ENCODE results near the gene FRMPD4.

Gene FRMPD4

DNA sequence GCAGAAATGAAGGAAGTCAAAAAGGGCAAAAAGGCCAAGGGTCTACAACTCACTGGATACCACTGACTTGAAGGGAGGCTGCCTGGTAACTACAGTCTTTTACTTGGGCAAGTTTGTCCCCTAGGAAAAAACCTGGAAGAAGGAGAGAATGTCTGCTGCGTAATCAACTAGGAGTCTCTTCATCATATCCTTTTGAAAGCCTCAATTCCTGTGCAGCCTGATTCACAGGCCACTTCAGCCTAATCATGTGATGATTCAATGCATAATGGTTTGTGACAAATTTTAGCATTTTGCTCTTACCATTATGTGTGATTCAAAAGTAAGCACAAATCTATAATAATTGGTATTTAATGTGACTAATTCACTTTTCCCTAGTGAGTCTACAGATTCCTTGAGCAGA, 273.6 kb downstream of the FRMPD4 start:
- no peak overlapping the region for H3K4me3 ChIP-seq
- no peak overlapping the region for H3K27ac ChIP-seq

DNA sequence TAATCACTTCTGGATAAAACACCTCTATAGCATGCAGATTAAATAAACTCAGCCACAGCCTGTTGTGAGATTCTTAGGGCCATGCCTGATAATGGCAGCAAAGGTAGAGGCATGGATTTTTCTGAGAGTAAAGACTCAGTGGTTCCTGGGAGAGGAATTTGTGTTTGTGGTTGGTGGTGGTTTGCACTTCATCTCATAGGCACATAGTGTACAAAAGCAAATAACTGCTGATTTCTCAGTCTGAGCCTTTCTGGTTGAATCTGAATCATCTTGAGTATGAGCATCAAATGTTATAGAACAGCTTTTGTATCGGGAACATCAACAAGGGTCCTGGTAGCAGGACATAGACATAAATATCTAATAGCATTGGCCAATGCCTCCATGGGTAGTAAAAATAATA, 274.3 kb downstream of the FRMPD4 start:
- H3K27ac ChIP-seq = no peak overlapping the region
- no peak overlapping the region for H3K4me3 ChIP-seq

DNA sequence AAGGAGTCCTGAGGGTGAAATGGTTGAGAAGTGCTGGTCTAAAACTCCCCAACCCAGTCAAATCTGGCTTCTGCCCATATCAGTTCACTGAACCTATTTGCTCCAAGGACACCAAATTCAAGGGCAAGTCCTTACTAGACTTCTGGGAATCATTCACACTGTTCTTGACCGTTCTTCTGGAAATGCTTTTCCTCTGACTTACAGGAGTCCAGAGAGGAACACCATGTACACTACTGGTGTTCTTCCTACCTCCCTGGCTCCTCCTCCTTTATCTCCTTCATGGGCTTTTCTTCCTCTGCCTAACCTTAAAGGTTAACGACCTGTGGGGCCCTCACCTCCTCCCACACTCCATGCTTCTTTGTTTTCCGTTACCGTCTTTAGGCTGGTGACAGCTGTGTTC, 281.3 kb downstream of the FRMPD4 start:
- no peak overlapping the region for H3K27ac ChIP-seq
- H3K4me3 ChIP-seq = no peak overlapping the region

DNA sequence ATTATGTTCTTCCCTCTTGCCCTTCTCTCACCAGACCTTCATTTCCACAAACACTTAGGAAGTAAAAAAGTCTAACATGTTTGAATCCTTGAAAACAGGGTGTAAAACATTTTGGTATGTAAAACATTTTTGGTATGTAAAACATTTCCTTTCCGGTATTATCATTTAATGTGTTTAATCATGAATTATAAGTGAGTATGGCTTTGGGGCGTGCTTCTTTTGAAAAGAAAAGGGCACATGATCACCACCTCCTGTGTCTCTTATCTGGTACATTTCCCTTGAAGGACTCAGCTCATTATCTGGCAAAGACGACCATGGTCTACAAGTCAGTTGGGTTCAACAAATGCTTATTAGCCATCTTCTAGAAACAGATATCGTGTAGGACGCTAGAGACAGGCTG, 283.6 kb downstream of the FRMPD4 start:
- no peak overlapping the region for H3K4me3 ChIP-seq

DNA sequence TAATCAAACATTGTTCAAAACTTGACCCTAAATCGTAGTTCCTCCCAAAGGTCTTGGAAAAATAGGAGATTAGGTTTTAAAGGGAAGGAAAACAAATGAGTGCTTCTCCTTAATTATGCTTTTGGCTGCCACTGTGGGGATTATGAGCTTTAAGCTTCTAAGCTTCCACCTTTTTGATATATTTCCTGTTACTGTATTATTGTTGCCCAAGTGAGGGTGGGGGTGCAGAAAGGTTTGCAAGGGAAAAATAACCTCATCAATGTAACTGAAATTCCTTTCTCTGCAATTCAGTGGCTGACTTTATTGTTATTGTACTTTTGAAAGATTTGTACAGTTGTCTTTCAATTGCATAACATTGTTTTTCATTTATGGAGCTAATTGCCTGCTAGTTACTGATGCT, 285.1 kb downstream of the FRMPD4 start:
- Histone ChIP-seq H3K4me3 (no peak overlapping the region), H3K27ac (no peak overlapping the region)

More for the DNA sequence above, 283.6 kb downstream of the FRMPD4 start:
- H3K27ac ChIP-seq = no peak overlapping the region

DNA sequence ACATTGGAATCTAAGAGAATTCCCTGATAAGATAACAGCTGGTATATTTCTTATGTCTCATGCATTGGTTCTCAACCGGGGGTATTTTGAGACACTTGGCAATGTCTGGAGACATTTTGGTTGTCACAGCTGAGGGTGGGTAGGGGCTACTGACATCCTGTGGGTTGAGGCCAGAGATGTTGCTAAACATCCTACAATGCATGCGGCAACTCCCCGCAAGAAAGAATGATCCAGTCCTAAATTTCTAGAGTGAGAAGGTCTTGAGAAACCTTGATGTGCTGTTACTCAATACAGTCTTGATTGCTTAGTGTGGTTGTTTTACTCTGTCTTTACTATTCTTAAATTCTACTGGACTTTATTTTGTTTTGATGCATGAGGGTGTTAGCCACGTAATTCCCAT, 287.2 kb downstream of the FRMPD4 start:
- H3K4me3 ChIP-seq = no peak overlapping the region
- no peak overlapping the region for H3K27ac ChIP-seq

DNA sequence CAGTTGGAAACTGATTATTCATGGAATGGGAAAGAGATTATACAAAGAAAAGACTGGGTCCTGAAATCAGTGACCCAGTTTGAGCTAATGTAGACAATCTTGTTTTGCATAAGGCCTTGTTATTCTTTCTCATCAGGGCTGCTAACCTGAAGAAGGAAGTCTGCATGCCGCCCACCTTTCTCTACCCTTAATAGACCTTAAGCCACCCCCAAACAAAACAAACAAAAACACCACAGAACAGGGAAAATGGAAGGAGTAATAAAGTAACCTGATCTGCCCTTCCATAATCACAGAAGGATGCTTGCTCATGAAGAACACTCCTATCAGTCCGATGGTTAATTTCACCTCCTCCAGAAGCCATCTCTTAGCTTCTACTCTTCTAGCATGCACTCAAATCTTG, 288.1 kb downstream of the FRMPD4 start:
- H3K4me3 ChIP-seq = no peak overlapping the region

DNA sequence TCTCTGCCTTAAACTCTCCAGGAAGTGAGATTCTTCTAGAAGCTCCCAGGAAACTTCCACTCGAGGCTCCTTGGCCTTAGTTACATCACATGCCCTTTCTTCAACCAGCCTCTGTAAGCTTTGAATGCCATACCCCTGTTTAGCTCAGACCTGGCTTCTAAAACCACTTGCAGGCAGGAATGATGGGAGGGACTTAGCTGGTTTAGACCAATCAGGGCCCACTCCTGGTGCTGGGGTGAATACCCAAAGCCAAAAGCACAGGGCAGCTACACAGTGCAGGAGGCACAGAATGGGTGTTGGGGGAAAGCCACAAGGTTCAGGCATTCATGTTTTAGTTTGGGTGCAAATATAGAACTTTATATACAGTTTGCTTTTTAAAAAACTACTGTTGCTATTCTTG, 296.2 kb downstream of the FRMPD4 start:
- Histone ChIP-seq H3K27ac (no peak overlapping the region), H3K4me3 (no peak overlapping the region)

More for the DNA sequence above, 288.1 kb downstream of the FRMPD4 start:
- H3K27ac ChIP-seq = no peak overlapping the region

DNA sequence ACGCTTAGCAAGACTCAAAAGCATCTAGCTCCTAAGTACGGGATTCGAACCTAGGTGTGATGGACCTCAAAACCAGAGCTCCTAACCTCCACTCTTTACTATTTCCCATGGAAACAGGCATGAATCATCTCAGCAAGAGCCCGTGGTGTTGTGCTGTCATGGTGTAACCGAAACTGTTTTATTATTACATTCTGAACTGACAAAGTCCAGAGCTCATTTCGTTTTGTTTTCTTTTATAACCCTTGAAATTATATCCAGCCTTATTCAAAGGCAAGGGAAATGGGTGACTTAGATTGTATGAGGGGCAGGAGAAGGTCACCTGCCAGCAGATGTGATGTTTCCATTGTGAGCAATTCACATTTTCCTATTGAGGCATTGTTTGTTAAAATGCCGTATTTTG, 301.1 kb downstream of the FRMPD4 start:
- H3K4me3 ChIP-seq = no peak overlapping the region
- H3K27ac ChIP-seq = no peak overlapping the region

DNA sequence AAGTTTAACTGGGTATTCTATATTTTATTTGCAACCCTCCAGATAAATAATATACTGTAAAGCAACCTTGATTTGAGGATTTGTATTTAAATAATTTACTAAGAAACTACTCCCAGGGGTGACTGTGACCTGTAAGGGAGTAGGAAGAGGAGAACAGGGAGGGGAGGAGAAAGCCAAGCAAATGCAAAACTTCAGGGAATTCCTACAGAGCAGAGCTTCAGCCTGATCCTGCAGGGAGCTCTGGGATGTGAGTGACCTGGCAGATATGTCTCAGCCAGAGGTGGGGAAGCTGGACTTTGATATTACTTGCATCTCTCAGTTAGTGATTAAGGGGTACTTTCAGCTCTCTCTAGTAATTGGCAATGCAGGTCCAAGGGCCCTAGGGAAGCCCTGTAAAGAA, 302.0 kb downstream of the FRMPD4 start:
- Histone ChIP-seq H3K4me3 (no peak overlapping the region), H3K27ac (no peak overlapping the region)

DNA sequence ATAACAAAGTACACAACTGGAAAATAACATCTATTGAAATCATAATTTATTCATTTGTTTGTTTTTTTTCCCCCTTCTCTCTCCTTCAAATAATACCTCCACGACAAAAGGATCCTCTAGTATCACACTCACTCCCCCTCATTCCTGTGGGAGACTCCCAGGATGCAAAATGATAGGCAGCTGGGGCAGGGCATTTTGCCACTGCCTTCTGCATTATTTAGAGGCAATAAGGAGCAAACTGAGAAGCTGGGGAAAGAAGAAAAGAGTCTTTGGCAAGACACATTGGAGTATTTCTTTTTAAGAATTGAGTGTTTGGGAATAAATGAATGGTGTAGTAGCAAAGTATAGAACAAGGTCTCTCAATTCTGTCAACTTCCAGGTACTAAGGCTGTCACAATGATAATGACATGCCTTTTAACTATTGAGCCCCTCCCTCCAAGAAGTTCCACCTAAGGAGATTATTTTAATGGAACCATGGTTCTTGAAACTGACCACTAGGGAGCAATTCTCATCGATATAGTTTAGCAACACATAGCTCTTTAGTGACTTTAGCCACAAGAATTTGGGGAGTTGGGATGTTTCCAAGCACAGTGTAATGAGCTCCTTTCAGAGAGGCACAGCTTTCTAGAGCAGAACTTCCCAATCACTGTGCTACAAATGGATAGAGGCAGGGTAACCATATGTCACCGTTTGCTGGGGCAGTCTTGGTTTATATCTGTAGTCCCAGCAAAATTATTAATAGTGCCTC, 303.3 kb downstream of the FRMPD4 start:
- no peak overlapping the region for H3K4me3 ChIP-seq
- no peak overlapping the region for H3K27ac ChIP-seq

DNA sequence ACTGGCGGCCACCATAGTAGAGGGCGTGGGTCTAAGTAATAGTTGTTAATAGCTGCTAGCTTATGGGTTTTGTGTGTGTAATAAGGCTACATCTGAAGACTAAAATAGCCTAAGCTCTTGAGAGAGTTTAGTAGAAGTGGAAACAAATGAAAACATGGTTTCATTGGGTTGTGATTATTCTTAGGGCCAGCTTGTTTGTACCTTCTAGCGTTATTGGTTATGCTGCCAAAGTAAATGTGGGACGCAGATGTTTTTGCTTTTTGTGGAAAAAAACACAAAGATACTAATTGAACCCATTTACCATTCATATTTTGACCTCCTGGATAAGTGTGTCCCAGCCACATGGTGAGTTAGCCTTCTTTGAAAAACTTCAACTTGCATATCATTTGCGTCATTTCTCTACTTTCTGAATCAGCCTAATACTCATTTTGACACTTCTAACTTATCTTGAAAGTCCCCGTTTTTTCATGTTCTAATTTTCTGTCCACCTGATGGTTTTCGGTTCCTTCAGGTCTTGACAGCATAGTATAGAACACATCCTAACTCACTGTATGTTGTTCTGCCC, 305.3 kb downstream of the FRMPD4 start:
- H3K27ac ChIP-seq = no peak overlapping the region
- H3K4me3 ChIP-seq = no peak overlapping the region

DNA sequence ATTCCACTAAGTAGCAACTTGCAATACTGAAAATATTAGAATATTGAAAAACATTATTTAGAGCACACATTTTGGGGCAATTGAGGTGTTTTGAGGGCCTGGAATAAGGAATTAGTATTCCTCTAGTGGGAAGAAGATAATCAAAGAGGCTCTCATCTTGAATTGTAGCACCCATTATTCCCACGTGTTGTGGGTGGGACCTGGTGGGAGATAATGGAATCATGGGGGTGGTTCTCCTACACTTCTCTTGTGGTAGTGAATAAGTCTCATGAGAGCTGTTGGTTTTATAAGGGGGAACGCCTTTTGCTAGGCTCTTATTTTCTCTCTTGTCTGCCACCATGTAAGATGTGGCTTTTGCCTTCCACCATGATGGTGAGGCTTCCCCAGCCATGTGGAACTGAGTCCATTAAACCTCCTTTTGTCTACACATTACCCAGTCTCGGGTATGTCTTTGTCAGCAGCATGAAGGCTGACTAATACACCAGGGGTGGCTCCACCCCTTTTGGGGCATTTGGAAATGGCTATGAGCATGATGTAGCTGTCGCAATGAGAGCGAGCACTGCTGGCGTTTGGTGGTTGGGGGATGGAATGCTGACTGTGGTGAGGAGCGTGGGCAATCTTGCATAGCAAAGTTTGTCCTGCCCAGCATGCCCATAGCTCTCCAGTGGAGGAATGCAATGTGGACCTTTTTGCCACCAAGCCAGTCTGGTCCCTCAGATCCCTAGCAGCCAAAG, 308.2 kb downstream of the FRMPD4 start:
- Histone ChIP-seq H3K4me3 (no peak overlapping the region), H3K27ac (no peak overlapping the region)

DNA sequence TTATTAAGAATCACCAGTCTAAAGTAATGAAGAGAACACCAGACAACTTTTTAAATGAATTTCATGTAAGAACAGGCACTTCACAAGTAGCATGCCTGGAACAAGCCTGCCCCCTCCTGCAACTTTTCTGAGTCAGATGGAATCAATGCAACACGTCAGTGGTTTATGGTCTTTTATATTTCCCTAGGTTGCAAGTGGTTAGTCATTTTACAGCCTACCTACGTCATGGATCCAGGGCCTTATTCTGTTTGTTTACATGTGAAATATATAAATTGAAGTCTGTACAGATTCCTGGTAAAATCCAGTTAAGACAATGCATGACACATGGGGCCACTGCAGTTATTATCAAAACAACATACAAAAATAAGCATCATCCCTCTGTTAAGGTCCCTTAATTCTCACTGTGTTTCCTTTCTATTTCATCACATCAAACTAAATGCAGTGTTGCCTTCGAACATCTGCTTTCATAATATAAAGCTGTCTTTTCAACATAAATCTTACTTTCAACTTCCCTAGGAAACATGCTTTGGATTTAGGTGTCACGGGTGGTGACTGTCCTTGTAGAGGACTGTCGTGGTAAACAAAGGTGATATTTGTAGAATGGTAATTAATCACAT, 309.3 kb downstream of the FRMPD4 start:
- Histone ChIP-seq H3K27ac (no peak overlapping the region), H3K4me3 (no peak overlapping the region)

DNA sequence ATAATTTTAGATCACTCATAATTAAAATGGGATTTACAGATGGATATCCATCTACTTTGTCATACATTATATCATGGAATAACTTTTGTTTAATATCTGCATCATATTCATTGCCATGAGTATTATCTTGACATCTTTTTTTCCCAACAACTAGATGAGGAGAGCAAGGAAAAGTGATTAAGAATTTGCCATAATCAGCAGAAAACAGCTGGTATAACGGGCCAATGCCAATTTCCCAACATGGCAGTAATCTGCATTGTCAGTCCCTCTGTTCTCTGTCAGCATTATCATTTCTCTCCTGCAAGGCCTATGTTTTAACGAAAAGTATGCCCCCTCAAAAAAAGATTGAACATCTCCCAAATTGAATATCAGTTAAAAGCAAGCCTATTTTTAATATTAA, 314.0 kb downstream of the FRMPD4 start:
- H3K4me3 ChIP-seq = no peak overlapping the region
- H3K27ac ChIP-seq = no peak overlapping the region

DNA sequence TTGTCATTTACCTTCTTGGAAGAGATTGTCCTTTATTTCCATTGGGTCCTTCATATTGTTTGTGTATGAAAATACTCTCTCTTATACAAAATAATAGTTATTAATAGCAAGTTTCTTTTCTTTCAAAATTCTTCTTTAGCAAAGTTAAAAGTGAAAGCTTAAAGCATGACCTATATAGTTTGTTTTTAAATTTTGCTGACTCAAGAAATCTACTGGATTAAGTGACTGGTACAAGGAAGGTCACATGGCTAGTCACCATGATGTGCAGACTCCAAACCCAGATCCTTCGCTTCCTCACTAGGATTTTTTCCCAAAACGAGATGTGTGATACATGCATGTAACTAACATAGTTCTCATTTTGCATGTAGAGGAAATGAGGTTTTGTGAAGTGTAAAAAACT, 322.7 kb downstream of the FRMPD4 start:
- Histone ChIP-seq H3K27ac (no peak overlapping the region), H3K4me3 (no peak overlapping the region)

DNA sequence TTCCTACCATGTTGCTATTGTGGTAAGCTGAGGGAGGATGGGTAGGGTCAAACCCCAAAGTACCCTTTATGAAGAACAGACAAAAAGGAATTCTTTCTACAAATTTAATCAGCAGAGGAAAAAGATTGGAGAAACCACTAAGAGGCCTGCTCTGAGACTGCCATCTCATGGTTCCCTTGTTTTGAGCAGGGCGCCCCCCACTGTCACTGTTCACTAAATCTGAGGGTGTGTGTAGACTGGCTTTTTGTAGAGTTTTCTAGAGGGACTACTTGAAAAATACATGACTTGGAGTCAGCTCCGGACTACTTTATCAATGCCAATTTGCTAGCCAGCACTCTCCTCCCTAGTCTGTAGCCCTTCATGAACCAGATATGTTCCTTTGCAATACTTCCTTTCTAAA, 324.8 kb downstream of the FRMPD4 start:
- no peak overlapping the region for H3K4me3 ChIP-seq
- H3K27ac ChIP-seq = no peak overlapping the region

DNA sequence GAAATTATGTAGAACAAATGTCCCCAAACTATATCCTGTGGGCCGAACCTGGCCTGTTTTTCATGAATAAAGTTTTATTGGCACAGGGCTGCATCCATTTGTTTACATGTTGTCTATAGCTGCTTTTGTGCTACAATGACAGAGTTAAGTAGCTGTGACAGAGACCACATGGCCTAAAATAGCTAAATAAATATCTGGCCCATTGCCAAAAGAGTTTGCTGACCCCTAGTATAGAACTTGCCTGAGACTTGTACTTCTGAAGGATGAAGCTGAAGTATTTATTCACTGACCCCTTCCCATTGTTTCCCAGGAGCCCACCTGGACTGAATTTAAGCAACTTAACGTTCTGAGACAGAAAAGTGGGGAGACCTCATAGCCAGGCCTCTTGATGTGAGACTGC, 325.6 kb downstream of the FRMPD4 start:
- Histone ChIP-seq H3K27ac (no peak overlapping the region), H3K4me3 (no peak overlapping the region)

DNA sequence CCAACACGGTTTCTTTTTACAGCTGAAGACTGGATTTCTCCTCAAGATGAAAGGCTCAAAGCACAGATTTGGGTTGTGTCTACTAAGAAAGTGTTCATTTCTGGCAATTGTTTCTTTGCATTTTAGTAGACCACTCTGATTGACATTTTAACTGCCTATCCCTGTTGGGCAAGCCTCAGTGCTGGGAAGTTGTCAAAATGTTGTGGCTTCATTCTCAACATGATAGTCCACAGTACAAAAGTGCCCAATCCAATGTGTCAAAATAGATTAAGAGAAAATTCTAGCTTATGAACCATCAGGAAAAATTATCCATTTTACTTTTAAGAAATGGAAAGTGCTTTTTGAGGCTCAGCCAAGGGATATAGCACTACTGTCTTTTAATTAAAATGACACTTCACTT, 329.0 kb downstream of the FRMPD4 start:
- Histone ChIP-seq H3K27ac (no peak overlapping the region), H3K4me3 (no peak overlapping the region)

DNA sequence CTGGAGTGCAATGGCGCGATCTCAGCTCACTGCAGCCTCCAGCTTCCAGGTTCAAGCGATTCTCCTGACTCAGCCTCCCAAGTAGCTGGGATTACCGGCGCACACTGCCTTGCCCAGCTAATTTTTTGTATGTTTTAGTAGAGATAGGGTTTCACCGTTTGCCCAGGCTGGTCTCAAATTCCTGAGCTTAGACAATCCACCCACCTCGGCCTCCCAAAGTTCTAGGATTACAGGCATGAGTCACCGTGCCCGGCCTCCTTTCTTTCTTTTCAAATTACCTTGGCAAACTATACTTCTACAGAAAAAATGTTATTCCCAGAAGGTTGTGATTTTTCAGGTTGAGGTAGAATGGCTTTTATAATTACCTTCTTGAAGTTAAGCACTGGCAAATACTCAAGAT, 331.0 kb downstream of the FRMPD4 start:
- H3K4me3 ChIP-seq = no peak overlapping the region
- no peak overlapping the region for H3K27ac ChIP-seq

DNA sequence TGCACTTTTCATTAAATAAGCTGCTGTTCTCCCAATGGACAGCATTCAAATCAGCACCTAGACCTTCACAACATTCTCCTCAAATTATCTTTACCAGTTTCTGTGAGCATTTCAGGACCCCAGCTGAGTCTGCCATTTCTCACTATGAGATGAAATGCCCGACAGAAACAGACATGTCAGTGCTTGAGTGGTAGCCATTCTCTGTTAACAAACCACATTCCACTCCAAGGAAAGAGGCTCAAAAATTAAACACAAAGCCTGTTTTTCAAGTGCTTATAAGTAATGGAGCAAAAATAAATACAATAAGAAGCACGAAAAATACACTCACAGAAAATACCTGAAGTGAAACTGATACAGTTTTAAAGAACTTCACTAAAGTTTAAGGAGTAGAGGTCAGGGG, 332.8 kb downstream of the FRMPD4 start:
- Histone ChIP-seq H3K4me3 (no peak overlapping the region), H3K27ac (no peak overlapping the region)

Data from skin epidermis (tissue), 12 donors.